HepG2 (cell line): ENCODE results near the gene PRSS53. TPM values are rescaled to one million over a fixed set of nuclear protein-coding genes. Genes with fewer than 3 reads are reported as not detected.

Experiments used
- AHR ChIP-seq: IDR thresholded peaks from 2 replicates; pipeline ENCODE4 v1.6.1; 2018; ENCODE audit warnings: missing genetic modification reagents, missing compliant biosample characterization
- FLYWCH1 ChIP-seq: sonication (generic); formaldehyde crosslinking; IDR thresholded peaks from 2 replicates; pipeline ENCODE4 v1.8.1; 2023; ENCODE audit warnings: mild to moderate bottlenecking, missing genetic modification reagents
- HCFC1 ChIP-seq: fragments of 150-350 bp; IDR thresholded peaks from 2 replicates; pipeline ENCODE4 v1.6.1; 2014; ENCODE audit warnings: low read depth, low read length
- KAT7 ChIP-seq: IDR thresholded peaks from 2 replicates; pipeline ENCODE4 v1.6.1; 2018; ENCODE audit warnings: borderline replicate concordance, missing compliant biosample characterization
- MTA1 ChIP-seq: sonication (generic); formaldehyde crosslinking; IDR thresholded peaks from 2 replicates; pipeline ENCODE4 v1.4.0; 2020; ENCODE audit warnings: missing genetic modification reagents, mild to moderate bottlenecking, borderline replicate concordance
- PHF21A ChIP-seq: sonication (generic); formaldehyde crosslinking; IDR thresholded peaks from 2 replicates; pipeline ENCODE4 v1.5.0; 2020; ENCODE audit warnings: mild to moderate bottlenecking, missing genetic modification reagents
- PRDM10 ChIP-seq: sonication (generic); formaldehyde crosslinking; IDR thresholded peaks from 2 replicates; pipeline ENCODE4 v1.4.0; 2020; ENCODE audit warnings: low read depth, missing genetic modification reagents
- RARG ChIP-seq: sonication (generic); formaldehyde crosslinking; IDR thresholded peaks from 2 replicates; pipeline ENCODE4 v1.4.0; 2020; ENCODE audit warnings: low read depth, mild to moderate bottlenecking, missing genetic modification reagents
- SNAPC2 ChIP-seq: sonication (generic); formaldehyde crosslinking; IDR thresholded peaks from 2 replicates; pipeline ENCODE4 v1.8.1; 2022; ENCODE audit warnings: mild to moderate bottlenecking, missing genetic modification reagents
- THAP9 ChIP-seq: sonication (generic); formaldehyde crosslinking; IDR thresholded peaks from 2 replicates; pipeline ENCODE4; 2020; ENCODE audit warnings: missing genetic modification reagents, mild to moderate bottlenecking, borderline replicate concordance
- ZFAT ChIP-seq: sonication (generic); formaldehyde crosslinking; conservative IDR thresholded peaks from 2 replicates; pipeline ENCODE4 v1.8.1; 2023; ENCODE audit warnings: missing genetic modification reagents, inconsistent platforms
- ZFP36 ChIP-seq: fragments of 150-350 bp; IDR thresholded peaks from 2 replicates; pipeline ENCODE4 v1.6.1; 2018; ENCODE audit warnings: borderline replicate concordance, low read length, low read depth; ENCODE audit not compliant: partially characterized antibody
- ZNF274 ChIP-seq: sonication (generic); formaldehyde crosslinking; IDR thresholded peaks from 2 replicates; pipeline ENCODE4 v1.5.1; 2020; ENCODE audit warnings: mild to moderate bottlenecking, missing genetic modification reagents
- ZNF33B ChIP-seq: sonication (generic); formaldehyde crosslinking; IDR thresholded peaks from 2 replicates; pipeline ENCODE4 v1.5.1; 2020; ENCODE audit warnings: mild to moderate bottlenecking, missing genetic modification reagents
- ZNF460 ChIP-seq: sonication (generic); formaldehyde crosslinking; IDR thresholded peaks from 2 replicates; pipeline ENCODE4 v1.5.1; 2020; ENCODE audit warnings: missing genetic modification reagents, mild to moderate bottlenecking, borderline replicate concordance
- ZNF512B ChIP-seq: sonication (generic); formaldehyde crosslinking; IDR thresholded peaks from 2 replicates; pipeline ENCODE4 v1.5.1; 2020; ENCODE audit warnings: missing genetic modification reagents, mild to moderate bottlenecking, borderline replicate concordance
- ZNF570 ChIP-seq: sonication (generic); formaldehyde crosslinking; IDR thresholded peaks from 2 replicates; pipeline ENCODE4 v1.4.0; 2020; ENCODE audit warnings: mild to moderate bottlenecking, missing genetic modification reagents, borderline replicate concordance
- ZNF615 ChIP-seq: sonication (generic); formaldehyde crosslinking; IDR thresholded peaks from 2 replicates; pipeline ENCODE4 v1.5.0; 2020; ENCODE audit warnings: mild to moderate bottlenecking, missing genetic modification reagents, borderline replicate concordance
- polyA plus RNA-seq, 8 experiments: library from polyadenylated mRNA; depleted of rRNA in 3 of 8; stranded (reverse) in 7 of 8; unstranded in 1 of 8; fragments of >200 nt; fragmentation: Illumina TruSeq in 4 of 8; extraction: Trizol in 4 of 8; gene quantifications; 2 replicates each; pipeline versions ENCODE4 v1.2.1 to v1.2.3, GENCODE V29; 2011 to 2016; ENCODE audit warnings: low read depth in 4 of 8, missing spikeins in 1 of 8, mixed read lengths in 1 of 8; ENCODE audit not compliant: insufficient read depth in 1 of 8
- total RNA-seq, 5 experiments: library from RNA; depleted of rRNA; stranded (reverse); fragments of >200 nt; fragmentation: Illumina TruSeq; extraction: Trizol; gene quantifications; 2 replicates each; pipeline ENCODE4 v1.2.3, GENCODE V29; 2016; ENCODE audit warnings: low read depth in 1 of 5

The PRSS53 gene
- total and polyA plus RNA-seq, 2 of the 13 experiments (the other 11 are each of a cell fraction or from before 2014, with no cell fraction given): 2.2 to 7.4 TPM

GRCh38 chr16:31117384-31118222 lies 28.9 kb upstream of the PRSS53 start, which contains the start of gene KAT8 (continued):
- TF ChIP-seq ZNF570 (CRISPR knock-in tag): no peak; the same call in 1 of the 2 replicates
- TF ChIP-seq ZNF615: 0 out of 2 replicates have a peak, but pooled peaks have one; percentile 37
- no peak for TF ChIP-seq ZNF512B (CRISPR knock-in tag)
- TF ChIP-seq ZNF33B (CRISPR knock-in tag): peak; percentile 35; the same call in 1 of the 2 replicates
- TF ChIP-seq KAT7 (CRISPR knock-in tag): peak; percentile 87; the same call in 1 of the 2 replicates
- 0 out of 2 replicates have a peak, but pooled peaks have one; percentile 54 for TF ChIP-seq PRDM10
- TF ChIP-seq MTA1 (CRISPR knock-in tag): peak; percentile 60; the same call in 1 of the 2 replicates
- peak; percentile 93 for TF ChIP-seq SNAPC2 (CRISPR knock-in tag)
- TF ChIP-seq PHF21A (CRISPR knock-in tag): peak; percentile 76
- TF ChIP-seq AHR (CRISPR knock-in tag): peak; percentile 77
- TF ChIP-seq ZFP36: no peak
- peak; percentile 35 for TF ChIP-seq THAP9
- TF ChIP-seq HCFC1: peak; percentile 77
- TF ChIP-seq RARG: no peak
- TF ChIP-seq ZFAT (CRISPR knock-in tag): no peak
- peak; percentile 80; the same call in 1 of the 2 replicates for TF ChIP-seq ZNF274 (CRISPR knock-in tag)
- no peak for TF ChIP-seq FLYWCH1 (CRISPR knock-in tag)
- TF ChIP-seq ZNF460: peak; percentile 22; the same call in 1 of the 2 replicates
